Measurements from ENCODE around the gene PRR15. TPM values are rescaled to one million over a fixed set of nuclear protein-coding genes. Genes with fewer than 3 reads are reported as not detected.

Gene PRR15
- total and polyA plus RNA-seq, 2 of the 13 experiments (the other 11 are each of a cell fraction or from before 2014, with no cell fraction given) = 2.3 to 7.8 TPM

- TF ChIP-seq ARID4A (CRISPR knock-in tag; IDR thresholded peaks at IDR 0.05; ENCODE audit: borderline replicate concordance) (peak; percentile 59; the same call in 1 of the 2 replicates), ARHGAP35 (CRISPR knock-in tag; IDR thresholded peaks at IDR 0.05; ENCODE audit: borderline replicate concordance) (no peak), BRF2 (CRISPR knock-in tag; IDR thresholded peaks at IDR 0.05) (0 out of 2 replicates have a peak, but pooled peaks have one; percentile 36), ZNF333 (CRISPR knock-in tag; IDR thresholded peaks at IDR 0.05; ENCODE audit: borderline replicate concordance) (peak; percentile 59; the same call in 1 of the 2 replicates), MED13 (CRISPR knock-in tag; IDR thresholded peaks at IDR 0.05) (no peak), RORA (CRISPR knock-in tag; IDR thresholded peaks at IDR 0.05) (0 out of 2 replicates have a peak, but pooled peaks have one; percentile 34), ELF4 (CRISPR knock-in tag; IDR thresholded peaks at IDR 0.05; ENCODE audit: borderline replicate concordance) (0 out of 2 replicates have a peak, but pooled peaks have one; percentile 38), HOMEZ (CRISPR knock-in tag; IDR thresholded peaks at IDR 0.05; ENCODE audit: low read depth) (0 out of 2 replicates have a peak, but pooled peaks have one; percentile 6), GLMP (CRISPR knock-in tag; IDR thresholded peaks at IDR 0.05; ENCODE audit: borderline replicate concordance) (no peak), FOXA3 (CRISPR knock-in tag; IDR thresholded peaks at IDR 0.05) (0 out of 2 replicates have a peak, but pooled peaks have one; percentile 7), ZSCAN25 (CRISPR knock-in tag; IDR thresholded peaks at IDR 0.05) (no peak), ZNF512 (CRISPR knock-in tag; IDR thresholded peaks at IDR 0.05) (no peak), TEAD2 (CRISPR knock-in tag; IDR thresholded peaks at IDR 0.05) (no peak), ARID2 (CRISPR knock-in tag; IDR thresholded peaks at IDR 0.05; ENCODE audit: borderline replicate concordance) (0 out of 2 replicates have a peak, but pooled peaks have one; percentile 82), ZNF235 (CRISPR knock-in tag; IDR thresholded peaks at IDR 0.05; ENCODE audit: borderline replicate concordance) (peak; percentile 85; the same call in 1 of the 2 replicates), SCMH1 (CRISPR knock-in tag; IDR thresholded peaks at IDR 0.05; ENCODE audit: borderline replicate concordance) (no peak), ZNF589 (CRISPR knock-in tag; conservative IDR thresholded peaks at IDR 0.05) (0 out of 2 replicates have a peak, but pooled peaks have one; percentile 22)
These were observed at the start of gene PRR15 (continued) for GRCh38 chr7:29563590-29564495.
